DMS153 treated with DMSO at 0.1 percent for 48 hours (cell line): ENCODE data around the gene LCE1F.

Source experiments
- DNase-seq: peaks from one replicate; lab custom pipeline; 2025; ENCODE audit not compliant: unreplicated experiment; lab: John Stamatoyannopoulos, UW

LCE1F gene

GRCh38 chr1:152770411-152770810 lies 4.5 kb upstream of the LCE1F start:
- no peak for DNase-seq

GRCh38 chr1:152776361-152776760 lies 1.4 kb downstream of the LCE1F start:
- DNase-seq = no peak

- no peak for DNase-seq
Measured at GRCh38 chr1:152777510-152778137, 2.7 kb downstream of the LCE1F start.

- no peak for DNase-seq
Measured at GRCh38 chr1:152783095-152783494, 8.2 kb downstream of the LCE1F start.

- DNase-seq = peak; percentile 45
Measured at GRCh38 chr1:152786077-152786476, 11.1 kb downstream of the LCE1F start, which contains the start of gene LCE1E. Gene LCE1E, plus strand, starts transcription at chr1:152786257. Its CDS starts 1,043 bp downstream, at chr1:152787300.

- DNase-seq = no peak
Measured at GRCh38 chr1:152795686-152796085, 20.7 kb downstream of the LCE1F start.

GRCh38 chr1:152796421-152796820 lies 21.5 kb downstream of the LCE1F start, which contains the start of gene LCE1D:
Gene LCE1D, plus strand, starts transcription at chr1:152796721. Its CDS starts 1,074 bp downstream, at chr1:152797795.
- no peak for DNase-seq

GRCh38 chr1:152801333-152801732 lies 26.4 kb downstream of the LCE1F start:
- no peak for DNase-seq

GRCh38 chr1:152806576-152806975 lies 31.6 kb downstream of the LCE1F start, which contains the start of gene LCE1C:
Gene LCE1C, minus strand, starts transcription at chr1:152806651. Its CDS starts 1,173 bp downstream, at chr1:152805478.
- no peak for DNase-seq

GRCh38 chr1:152811050-152811449 lies 36.1 kb downstream of the LCE1F start:
- no peak for DNase-seq

GRCh38 chr1:152811671-152812070 lies 36.7 kb downstream of the LCE1F start, which contains the start of gene LCE1B:
Gene LCE1B, plus strand, starts transcription at chr1:152811971. Its CDS starts 476 bp downstream, at chr1:152812447.
- no peak for DNase-seq

GRCh38 chr1:152817309-152817708 lies 42.4 kb downstream of the LCE1F start:
- DNase-seq = no peak

GRCh38 chr1:152823294-152823693 lies 48.4 kb downstream of the LCE1F start:
- DNase-seq = no peak

GRCh38 chr1:152824964-152825363 lies 50.0 kb downstream of the LCE1F start:
- no peak for DNase-seq
